Tibial nerve (tissue), 4 donors: ENCODE measurements around the gene ZYG11B.

ENCODE experiments used
- EP300 ChIP-seq, 2 donors: sonication (generic); formaldehyde crosslinking; IDR thresholded peaks; one replicate each; pipeline ENCODE4 v1.6.1; 2017; ENCODE audit warnings: antibody characterized with exemption in 2 of 2, mild to moderate bottlenecking in 1 of 2
- POLR2A ChIP-seq, 2 donors: fragments of 450-650 bp; IDR thresholded peaks; one replicate each; pipeline ENCODE4 v1.6.1; 2017; ENCODE audit warnings: antibody characterized with exemption in 2 of 2, mild to moderate bottlenecking in 2 of 2, moderate library complexity in 2 of 2
- TF ChIP-seq, protein P1 (sequence below), 5 experiments: fragments of 200-600 bp in 3 of 5; fragments of 450-650 bp in 2 of 5; sonication (generic) in 3 of 5; IDR thresholded peaks; one replicate each; pipeline ENCODE4 v1.5.1; 2016 to 2019; ENCODE audit warnings: antibody characterized with exemption in 5 of 5, mild to moderate bottlenecking in 3 of 5, moderate library complexity in 2 of 5

DNA sequence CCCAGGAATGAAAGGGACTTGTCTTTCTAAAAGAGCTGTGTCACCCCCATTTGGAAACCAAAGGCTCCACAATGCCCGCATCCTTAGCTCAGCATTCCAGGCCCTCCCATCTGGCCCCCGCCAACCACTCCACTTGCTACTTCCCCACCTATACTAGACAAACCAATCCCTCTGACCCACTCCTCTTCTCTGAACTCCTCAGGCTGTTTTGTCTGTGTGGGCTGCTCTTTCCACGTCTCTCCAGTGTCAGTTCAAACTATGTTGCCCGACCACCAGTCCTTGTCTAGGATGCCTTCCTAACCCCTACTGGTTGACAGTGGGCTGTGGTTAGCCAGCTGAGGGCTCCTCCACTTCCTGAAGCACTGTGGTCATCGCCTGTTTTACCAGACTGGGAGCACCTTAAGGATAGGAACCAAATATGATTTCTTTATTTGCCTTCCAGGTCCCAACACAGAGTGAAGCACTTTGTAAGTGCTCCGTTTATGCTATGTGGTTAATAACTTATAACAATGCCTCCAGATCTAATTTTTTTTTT lies 20.1 kb upstream of the ZYG11B start:
- no peak for TF ChIP-seq POLR2A (IDR thresholded peaks at IDR 0.05)
- TF ChIP-seq, protein P1, sequence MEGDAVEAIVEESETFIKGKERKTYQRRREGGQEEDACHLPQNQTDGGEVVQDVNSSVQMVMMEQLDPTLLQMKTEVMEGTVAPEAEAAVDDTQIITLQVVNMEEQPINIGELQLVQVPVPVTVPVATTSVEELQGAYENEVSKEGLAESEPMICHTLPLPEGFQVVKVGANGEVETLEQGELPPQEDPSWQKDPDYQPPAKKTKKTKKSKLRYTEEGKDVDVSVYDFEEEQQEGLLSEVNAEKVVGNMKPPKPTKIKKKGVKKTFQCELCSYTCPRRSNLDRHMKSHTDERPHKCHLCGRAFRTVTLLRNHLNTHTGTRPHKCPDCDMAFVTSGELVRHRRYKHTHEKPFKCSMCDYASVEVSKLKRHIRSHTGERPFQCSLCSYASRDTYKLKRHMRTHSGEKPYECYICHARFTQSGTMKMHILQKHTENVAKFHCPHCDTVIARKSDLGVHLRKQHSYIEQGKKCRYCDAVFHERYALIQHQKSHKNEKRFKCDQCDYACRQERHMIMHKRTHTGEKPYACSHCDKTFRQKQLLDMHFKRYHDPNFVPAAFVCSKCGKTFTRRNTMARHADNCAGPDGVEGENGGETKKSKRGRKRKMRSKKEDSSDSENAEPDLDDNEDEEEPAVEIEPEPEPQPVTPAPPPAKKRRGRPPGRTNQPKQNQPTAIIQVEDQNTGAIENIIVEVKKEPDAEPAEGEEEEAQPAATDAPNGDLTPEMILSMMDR (IDR thresholded peaks at IDR 0.05), result no peak
- no peak for TF ChIP-seq EP300 (IDR thresholded peaks at IDR 0.05)
